ENCODE data around the gene CCNE1. TPM values are rescaled to one million over a fixed set of nuclear protein-coding genes. Genes with fewer than 3 reads are reported as not detected.
A peak's percentile ranks its signal among the peaks of the same experiment; 100 is the strongest.

CCNE1 gene
- total RNA-seq, 1 experiment from 2014 or later, result 76.0 TPM

GRCh38 chr19:29861574-29861973 is 49.8 kb downstream of the CCNE1 start:
- in situ Hi-C loops (cut with HindIII; ENCODE audit: low sequenced_read_pairs), result no loop called here
- DNase-seq (ENCODE audit: low spot score), result no peak

GRCh38 chr19:29866011-29866410 is 54.2 kb downstream of the CCNE1 start:
- in situ Hi-C loops (cut with HindIII; ENCODE audit: low sequenced_read_pairs), result no loop called here
- DNase-seq (ENCODE audit: low spot score), result no peak

- in situ Hi-C loops (cut with HindIII; ENCODE audit: low sequenced_read_pairs), result no loop called here
- DNase-seq (ENCODE audit: low spot score), result no peak
Measured at GRCh38 chr19:29867984-29868383, 56.2 kb downstream of the CCNE1 start.

GRCh38 chr19:29871143-29871542 is 59.4 kb downstream of the CCNE1 start:
- in situ Hi-C loops (cut with HindIII; ENCODE audit: low sequenced_read_pairs), result no loop called here

GRCh38 chr19:29872224-29872731 is 60.5 kb downstream of the CCNE1 start:
- peak; percentile 62 for DNase-seq (ENCODE audit: low spot score)
- in situ Hi-C loops (cut with HindIII; ENCODE audit: low sequenced_read_pairs), result no loop called here

More at GRCh38 chr19:29871143-29871542, 59.4 kb downstream of the CCNE1 start:
- DNase-seq (ENCODE audit: low spot score), result no peak

GRCh38 chr19:29873024-29873800 is 61.4 kb downstream of the CCNE1 start:
- DNase-seq (ENCODE audit: low spot score), result peak; percentile 55
- in situ Hi-C loops (cut with HindIII; ENCODE audit: low sequenced_read_pairs), result no loop called here

Other genes with a start within 250 kb of the CCNE1 start
- 81.4 and 157 TPM in 2 replicates for gene POP4, start 205.7 kb upstream of the CCNE1 start, total RNA-seq (2014; rRNA removed; shearing (Covaris generic))
- 23.8 and 26.3 TPM in 2 replicates for gene PLEKHF1, start 146.5 kb upstream of the CCNE1 start, total RNA-seq (2014; rRNA removed; shearing (Covaris generic))
- 29.9 and 32.0 TPM in 2 replicates for gene C19orf12, start 96.7 kb upstream of the CCNE1 start, total RNA-seq (2014; rRNA removed; shearing (Covaris generic))
- gene URI1, start 130.2 kb downstream of the CCNE1 start, total RNA-seq (2014; rRNA removed; shearing (Covaris generic)), result 56.5 and 73.2 TPM in 2 replicates

All from G401 (cell line).